Stimulated activated CD4-positive, alpha-beta T cell treated with anti-CD3 and anti-CD28 coated beads, Interleukin-15, amount 100 ng/mL, for 48 hours (primary cell): ENCODE results near the gene LMX1B.
"Not testable (repeated sequence)": the region's sequence is repeated elsewhere in the genome, so short reads cannot be mapped to it uniquely, and the experiment has no call there.

ENCODE experiments used
- DNase-seq, 2 donors: peaks; one replicate each; pipeline ENCODE4 v3.0.0-alpha.2; 2020; ENCODE audit warnings: low read depth in 2 of 2

Gene LMX1B

DNA sequence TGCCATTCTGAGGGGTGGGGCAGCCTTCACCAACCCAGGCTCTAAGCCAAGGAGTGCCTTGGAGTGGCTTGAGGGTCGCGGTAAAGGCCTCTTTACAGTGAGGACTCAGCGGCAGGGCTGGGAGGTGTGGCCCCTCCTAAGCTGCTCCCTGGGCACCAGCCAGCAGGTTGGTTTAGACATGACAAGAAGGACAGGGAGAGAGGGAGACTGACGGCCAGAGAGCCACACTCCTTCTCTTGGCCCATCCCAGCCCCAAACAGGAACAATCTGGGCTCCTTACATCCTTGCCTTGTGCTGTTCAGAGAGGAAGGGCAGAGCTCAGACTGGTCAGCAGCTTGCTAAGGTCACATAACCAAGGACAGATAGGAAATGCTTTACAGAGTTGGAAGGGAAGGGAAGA lies 94.5 kb downstream of the LMX1B start:
- DNase-seq = no peak

DNA sequence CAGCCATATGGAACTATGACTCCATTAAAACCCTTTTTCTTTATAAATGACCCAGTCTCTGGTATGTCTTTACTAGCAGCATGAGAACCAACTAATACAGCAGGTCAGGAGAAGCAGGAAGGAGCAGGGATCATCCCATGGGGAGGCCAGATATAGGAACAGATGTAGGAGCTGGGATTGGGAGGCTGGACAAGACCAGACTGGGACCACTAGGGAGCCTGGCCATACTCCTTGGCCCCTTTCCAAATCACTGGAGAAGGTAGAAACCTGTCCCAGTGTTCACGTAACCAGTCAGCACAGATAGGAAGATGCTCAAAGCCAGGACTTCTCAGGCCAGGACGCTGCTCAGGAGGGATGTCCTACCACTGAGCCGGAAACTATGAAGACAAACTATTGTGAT lies 95.5 kb downstream of the LMX1B start:
- no peak for DNase-seq

DNA sequence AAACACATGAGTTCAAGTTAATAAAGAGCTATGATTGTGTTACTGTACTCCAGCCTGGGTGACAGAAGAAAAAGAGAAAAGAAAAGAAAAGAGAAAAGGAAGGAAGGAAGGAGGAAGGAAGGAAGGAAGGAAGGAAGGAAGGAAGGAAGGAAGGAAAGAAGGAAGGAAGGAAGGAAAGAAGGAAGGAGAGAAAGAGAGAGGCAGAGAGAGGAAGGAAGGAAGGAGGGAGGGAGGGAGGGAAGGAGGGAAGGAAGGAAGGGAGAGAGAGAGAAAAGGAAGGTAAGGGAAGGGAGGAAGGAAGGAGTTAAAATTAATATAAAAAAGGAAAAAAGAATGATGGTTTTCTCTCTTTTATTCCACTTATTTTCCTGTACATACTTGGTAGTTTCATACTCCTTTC lies 101.7 kb downstream of the LMX1B start:
- DNase-seq = no peak

GRCh38 chr9:126717441-126717840 lies 103.7 kb downstream of the LMX1B start:
- not testable (repeated sequence) for DNase-seq

DNA sequence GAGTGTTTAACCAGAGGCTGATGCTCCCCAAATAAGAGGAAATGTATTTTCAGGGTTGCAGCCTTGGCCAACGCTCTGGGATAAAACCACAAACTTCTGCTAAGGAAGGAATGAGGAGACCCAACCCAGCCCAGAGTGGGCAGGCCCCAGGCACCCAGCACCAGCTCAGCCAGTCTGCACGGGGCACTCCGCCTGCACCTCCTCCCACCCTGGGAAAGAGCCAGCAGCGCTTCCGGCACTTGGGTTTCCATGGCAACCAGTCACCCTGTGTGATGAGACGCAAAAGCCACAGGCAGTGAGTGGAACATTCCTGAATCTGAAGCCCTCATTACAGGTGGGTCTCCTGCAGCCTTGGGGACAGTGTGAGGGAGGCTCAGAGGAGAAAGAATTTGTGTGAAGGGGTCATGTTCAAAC lies 105.9 kb downstream of the LMX1B start:
- peak; percentile 70 to 71 for DNase-seq

DNA sequence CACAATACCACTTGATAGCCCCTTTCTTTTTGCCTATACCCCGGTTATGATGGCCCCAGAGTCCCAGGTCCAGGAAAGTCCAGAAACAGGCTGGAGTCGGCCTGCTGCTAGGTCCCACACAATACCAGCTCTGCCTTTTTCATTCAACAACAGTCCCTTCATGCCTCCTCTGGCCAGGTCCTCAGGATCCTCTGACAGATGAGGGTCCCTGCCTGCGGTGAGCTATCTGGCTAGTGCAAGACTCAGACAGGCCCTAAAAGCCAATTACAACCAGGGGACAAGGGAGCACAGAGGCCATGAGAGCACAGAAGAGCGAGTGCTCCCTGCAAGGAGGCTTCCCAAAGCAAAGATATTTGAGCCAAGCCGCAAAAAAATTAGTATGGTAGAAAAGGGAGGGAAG lies 106.3 kb downstream of the LMX1B start:
- no peak for DNase-seq

DNA sequence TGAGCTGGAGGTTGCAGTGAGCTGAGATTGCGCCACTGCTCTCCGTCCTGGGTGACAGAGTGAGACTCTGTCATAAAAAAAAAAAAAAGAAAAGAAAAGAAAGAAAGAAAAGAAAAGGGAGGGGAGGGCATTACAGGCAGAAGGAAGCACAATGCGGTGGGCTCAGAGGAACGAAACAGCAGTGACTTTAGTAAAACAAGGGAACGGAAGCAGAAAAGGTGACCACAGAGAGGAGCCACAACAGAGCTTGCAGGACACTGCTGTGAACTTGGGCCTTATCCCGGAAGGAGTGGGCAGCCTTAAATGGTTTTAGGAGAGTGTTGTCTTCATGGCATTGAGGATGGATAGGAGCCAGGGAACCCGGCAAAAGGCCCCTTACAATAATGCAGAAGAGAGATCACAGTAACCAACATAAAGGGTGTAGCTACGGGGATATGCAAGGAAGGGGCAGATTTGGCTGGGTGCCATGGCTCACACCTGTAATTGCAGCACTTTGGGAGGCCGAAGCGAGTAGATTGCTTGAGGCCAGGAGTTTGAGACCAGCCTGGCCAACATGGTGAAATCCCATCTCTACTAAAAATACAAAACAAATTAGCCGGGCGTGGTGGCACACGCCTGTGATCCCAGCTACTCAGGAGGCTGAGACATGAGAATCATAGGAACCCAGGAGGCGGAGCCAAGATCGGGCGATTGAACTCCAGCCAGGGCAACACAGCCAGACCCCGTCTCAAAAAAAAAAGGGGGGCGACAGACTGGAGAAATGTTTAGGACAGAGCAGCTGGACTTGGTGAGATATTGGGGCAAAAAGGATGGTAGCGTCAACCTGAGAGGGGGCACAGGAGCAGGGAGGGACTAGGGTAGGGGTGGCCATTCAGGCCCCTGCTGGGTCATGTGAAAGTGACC lies 107.2 kb downstream of the LMX1B start:
- no peak for DNase-seq

GRCh38 chr9:126721564-126721981 lies 107.8 kb downstream of the LMX1B start:
- no peak for DNase-seq

GRCh38 chr9:126722252-126722921 lies 108.7 kb downstream of the LMX1B start:
- DNase-seq = peak; percentile 69 to 93

DNA sequence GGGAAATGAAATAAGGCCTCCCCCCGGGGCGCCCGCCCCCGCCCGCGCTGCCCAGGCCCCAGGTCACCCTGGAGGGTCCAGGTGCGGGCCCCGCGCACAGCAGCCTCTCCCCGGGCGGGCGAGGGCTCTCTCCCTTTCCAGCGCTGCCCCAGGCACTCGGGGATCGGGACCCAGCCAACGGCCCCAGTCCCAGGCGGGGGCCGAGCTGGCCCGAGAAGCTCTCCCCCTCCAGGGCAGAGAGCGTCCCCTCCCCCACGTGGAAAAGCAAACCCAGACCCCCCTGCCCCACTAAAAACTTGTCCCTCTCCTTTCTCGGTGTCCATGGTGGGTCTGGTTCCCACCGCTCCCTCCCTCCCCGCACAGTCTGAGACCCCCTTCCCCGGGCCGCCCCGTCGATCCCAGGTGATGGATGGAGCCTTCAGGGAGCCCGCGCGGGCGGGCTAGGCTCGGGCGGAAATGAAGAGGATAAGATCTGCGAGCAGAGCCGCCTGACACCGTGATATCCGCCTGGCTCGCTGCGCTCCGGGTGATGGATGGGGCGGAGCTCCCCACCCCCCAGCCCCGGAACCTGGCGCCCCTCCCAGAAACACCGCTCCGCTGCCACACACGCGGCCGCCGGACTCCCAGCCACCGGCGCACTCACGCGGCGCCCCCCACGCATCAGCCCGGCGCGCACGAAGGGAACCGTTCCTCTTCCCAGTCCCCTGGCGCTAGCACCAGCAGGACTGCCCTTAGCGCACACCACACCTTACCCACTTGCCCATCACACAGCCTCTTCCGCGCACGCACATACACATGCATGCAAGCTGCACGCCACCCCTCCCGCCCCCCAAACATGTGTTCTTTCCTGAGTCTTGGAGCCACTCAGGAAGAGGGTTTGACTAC lies 109.4 kb downstream of the LMX1B start:
- DNase-seq = peak; percentile 57 to 59

GRCh38 chr9:126723807-126724172 lies 110.1 kb downstream of the LMX1B start:
- no peak for DNase-seq

GRCh38 chr9:126724226-126724625 lies 110.5 kb downstream of the LMX1B start:
- no peak for DNase-seq

- not testable (repeated sequence) for DNase-seq
Measured at GRCh38 chr9:126725485-126725884, 111.8 kb downstream of the LMX1B start.

- DNase-seq = not testable (repeated sequence)
Measured at GRCh38 chr9:126728210-126728609, 114.5 kb downstream of the LMX1B start.

GRCh38 chr9:126730592-126730991 lies 116.9 kb downstream of the LMX1B start:
- not testable (repeated sequence) for DNase-seq

DNA sequence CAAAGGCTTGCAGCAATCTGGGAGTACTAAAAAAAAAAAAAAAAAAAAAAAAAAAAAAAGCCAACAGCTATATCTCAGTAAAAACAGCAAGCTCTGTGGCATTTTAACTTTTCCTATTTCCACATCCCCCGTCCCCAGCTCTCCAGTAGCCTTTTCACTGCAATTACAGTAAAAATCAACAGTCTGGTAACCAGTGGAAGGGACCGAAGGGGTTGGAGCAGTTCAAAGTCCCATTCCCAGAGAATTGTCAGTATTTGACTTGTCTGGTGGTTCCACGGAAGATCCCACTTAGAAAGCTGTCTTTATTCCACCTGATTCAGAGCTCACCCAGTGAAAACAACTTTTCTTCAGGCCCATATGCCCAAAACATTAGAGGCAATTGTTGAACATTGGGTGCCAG lies 119.3 kb downstream of the LMX1B start:
- no peak for DNase-seq

- no peak for DNase-seq
Measured at GRCh38 chr9:126734877-126735276, 121.1 kb downstream of the LMX1B start.

- no peak for DNase-seq
Measured at GRCh38 chr9:126735482-126735881, 121.8 kb downstream of the LMX1B start.

DNA sequence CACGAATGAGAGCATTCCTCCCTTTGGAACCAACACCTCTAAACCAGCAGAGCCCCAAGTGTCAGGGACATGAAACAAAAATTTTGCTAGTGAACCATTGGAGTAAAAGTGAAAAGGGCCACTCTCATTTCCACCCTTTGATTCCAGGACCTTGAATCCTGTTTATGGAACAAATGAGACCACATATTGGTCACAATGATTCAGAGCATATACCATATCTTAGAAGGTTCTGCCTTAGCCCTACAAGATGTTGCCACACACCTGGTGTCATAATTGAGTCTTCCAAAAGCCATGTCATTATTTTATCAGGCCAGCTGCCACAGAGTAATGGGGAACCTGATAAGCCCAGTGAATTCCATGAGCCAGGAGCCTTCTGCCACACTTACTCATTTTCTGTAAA lies 124.8 kb downstream of the LMX1B start:
- no peak for DNase-seq

DNA sequence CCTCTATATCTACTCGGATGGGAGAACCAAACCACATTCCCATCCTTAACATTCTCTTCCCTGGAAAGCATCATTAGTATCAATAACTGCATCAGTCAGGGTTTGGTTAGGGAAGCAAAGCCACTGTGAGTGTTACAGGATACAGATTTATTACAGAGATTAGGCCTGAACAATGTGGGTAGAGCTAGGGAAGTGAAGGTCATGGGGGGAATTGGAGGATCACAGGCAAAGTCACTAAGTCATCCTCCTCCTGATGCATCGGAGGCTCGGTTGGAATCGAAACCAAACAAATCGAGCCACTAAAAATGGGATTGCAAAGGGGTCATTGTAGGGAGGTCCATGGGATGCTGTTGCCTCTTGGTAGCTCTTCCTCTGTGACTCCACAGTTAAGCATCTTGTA lies 129.3 kb downstream of the LMX1B start:
- no peak for DNase-seq

DNA sequence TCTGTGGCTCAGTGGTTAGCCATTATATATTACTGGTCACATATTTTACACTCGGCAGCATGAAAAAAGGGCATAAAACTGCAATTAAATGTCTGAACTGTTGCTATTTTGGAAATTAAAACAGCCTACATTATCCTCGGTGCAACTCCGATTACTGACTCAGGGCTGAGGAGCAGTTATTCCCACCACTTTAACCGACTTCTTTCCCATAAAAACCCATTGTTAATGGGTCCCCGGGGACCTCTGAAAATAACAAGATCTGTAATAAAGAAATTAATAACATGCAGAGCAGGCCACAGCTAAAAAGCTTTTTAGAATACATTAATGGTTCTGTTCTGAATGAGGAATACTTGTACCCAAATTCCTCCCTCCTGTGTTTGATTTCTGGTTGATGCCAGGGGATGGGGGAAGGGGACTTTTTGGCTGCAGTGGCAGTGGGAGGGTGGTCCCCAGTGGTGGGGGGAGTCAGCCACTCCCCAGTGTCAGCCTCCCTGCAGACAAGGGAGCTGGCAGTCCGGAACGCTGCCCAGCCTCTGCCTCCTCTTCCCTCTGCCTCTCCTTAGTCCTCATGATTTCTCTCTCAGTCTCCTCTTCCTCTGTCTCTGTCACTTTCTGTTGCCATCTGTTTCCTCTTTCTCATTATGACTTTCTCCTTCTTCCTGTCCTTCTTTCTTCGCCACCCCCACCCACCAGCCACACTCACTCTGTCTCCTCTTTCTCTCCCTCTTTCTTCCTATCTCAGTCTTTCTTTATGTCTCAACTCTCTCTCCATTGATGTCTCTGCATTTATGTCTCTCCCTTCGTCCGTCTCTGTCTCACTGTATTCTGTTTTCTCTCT lies 132.1 kb downstream of the LMX1B start:
- DNase-seq = no peak
